GM19452 (cell line): ENCODE measurements around the gene ELAVL3.
"Not testable (repeated sequence)": the region's sequence is repeated elsewhere in the genome, so short reads cannot be mapped to it uniquely, and the experiment has no call there.

Experiments used
- ATAC-seq: cut with Tn5 transposase; IDR thresholded peaks from one replicate; pipeline ENCODE4 v1.9.1; 2021; ENCODE audit not compliant: unreplicated experiment

ELAVL3 gene

GRCh38 chr19:11410682-11411081 is 70.2 kb downstream of the ELAVL3 start:
- ATAC-seq: no peak

- no peak for ATAC-seq
Observed at GRCh38 chr19:11408591-11408990, 72.3 kb downstream of the ELAVL3 start.

GRCh38 chr19:11406703-11407236 is 74.1 kb downstream of the ELAVL3 start:
- not testable (repeated sequence) for ATAC-seq

GRCh38 chr19:11405846-11406643 is 74.8 kb downstream of the ELAVL3 start:
- no peak for ATAC-seq

- no peak for ATAC-seq
Observed at GRCh38 chr19:11404588-11405222, 76.1 kb downstream of the ELAVL3 start.

- no peak for ATAC-seq
Observed at GRCh38 chr19:11401808-11402543, 78.9 kb downstream of the ELAVL3 start.
